Stimulated activated CD4-positive, alpha-beta T cell treated with anti-CD3 and anti-CD28 coated beads, Interleukin-4, amount 100 ng/mL, for 24 hours (primary cell): ENCODE measurements around the gene RIC3.

Experiments used
- DNase-seq: peaks from one replicate; pipeline ENCODE4 v3.0.0-alpha.2; 2020

RIC3 gene

GRCh38 chr11:8066036-8066910, 102.6 kb downstream of the RIC3 start:
- DNase-seq, result no peak

- DNase-seq, result no peak
These were observed 103.8 kb downstream of the RIC3 start for GRCh38 chr11:8065031-8065430.

GRCh38 chr11:8063324-8063723, 105.5 kb downstream of the RIC3 start:
- DNase-seq, result no peak

- no peak for DNase-seq
These were observed 106.0 kb downstream of the RIC3 start for GRCh38 chr11:8062781-8063257.

- no peak for DNase-seq
These were observed 107.0 kb downstream of the RIC3 start for GRCh38 chr11:8061555-8062428.

GRCh38 chr11:8060801-8061554, 107.8 kb downstream of the RIC3 start:
- no peak for DNase-seq

GRCh38 chr11:8060146-8060719, 108.6 kb downstream of the RIC3 start:
- no peak for DNase-seq

- DNase-seq, result no peak
These were observed 109.2 kb downstream of the RIC3 start for GRCh38 chr11:8059571-8060011.

- no peak for DNase-seq
These were observed 109.8 kb downstream of the RIC3 start for GRCh38 chr11:8059030-8059429.

- DNase-seq, result no peak
These were observed 110.6 kb downstream of the RIC3 start for GRCh38 chr11:8058216-8058615.

GRCh38 chr11:8056810-8057463, 111.9 kb downstream of the RIC3 start:
- DNase-seq, result no peak
